ENCODE measurements around the gene CYP1A2.

DNA sequence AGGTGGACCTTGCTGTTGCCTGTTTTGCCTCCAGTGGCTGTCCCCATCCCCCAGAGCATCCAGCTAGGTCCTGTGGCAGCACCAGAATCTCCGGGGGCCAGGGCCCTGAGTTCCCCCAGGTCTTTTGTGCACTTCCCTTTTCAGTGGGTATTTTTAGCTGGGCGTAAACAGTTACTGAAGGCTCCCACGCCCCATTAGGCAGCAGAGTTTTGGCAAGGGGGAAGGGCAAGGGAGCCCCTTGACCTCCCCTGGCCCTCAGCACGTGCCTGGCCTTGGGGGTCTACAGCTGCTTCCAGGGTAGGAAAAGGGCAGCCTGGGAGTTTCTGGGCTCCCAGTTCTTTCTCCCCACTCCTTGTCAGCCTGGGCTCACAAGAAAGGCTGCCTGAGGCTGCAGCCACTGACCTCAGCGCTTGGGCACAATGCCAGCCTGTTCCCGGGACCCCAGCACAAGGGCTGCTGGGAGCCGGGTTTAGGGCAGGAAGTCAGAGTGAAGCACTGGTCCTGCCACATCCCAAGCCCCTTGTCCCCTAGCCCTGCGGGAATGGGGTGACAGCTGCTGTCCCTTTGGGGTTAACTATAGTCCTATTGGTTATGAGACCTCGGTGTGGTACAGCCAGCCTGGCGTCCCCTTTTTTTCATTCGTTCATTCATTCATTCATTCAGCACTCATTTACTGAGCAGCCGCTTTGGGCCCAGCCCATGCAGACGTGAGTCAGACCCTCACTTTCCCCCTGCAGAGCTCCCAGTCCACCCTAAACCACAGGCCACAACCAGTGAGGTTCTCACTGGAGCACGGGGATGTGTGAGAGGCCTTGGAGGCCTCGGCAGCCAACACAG lies 41.7 kb downstream of the CYP1A2 start:
- TF ChIP-seq, protein P1, sequence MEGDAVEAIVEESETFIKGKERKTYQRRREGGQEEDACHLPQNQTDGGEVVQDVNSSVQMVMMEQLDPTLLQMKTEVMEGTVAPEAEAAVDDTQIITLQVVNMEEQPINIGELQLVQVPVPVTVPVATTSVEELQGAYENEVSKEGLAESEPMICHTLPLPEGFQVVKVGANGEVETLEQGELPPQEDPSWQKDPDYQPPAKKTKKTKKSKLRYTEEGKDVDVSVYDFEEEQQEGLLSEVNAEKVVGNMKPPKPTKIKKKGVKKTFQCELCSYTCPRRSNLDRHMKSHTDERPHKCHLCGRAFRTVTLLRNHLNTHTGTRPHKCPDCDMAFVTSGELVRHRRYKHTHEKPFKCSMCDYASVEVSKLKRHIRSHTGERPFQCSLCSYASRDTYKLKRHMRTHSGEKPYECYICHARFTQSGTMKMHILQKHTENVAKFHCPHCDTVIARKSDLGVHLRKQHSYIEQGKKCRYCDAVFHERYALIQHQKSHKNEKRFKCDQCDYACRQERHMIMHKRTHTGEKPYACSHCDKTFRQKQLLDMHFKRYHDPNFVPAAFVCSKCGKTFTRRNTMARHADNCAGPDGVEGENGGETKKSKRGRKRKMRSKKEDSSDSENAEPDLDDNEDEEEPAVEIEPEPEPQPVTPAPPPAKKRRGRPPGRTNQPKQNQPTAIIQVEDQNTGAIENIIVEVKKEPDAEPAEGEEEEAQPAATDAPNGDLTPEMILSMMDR (conservative IDR thresholded peaks at IDR 0.05; ENCODE audit: low read length): no peak
- TF ChIP-seq EZH2phosphoT487 (IDR thresholded peaks at IDR 0.05; ENCODE audit: borderline replicate concordance, low read depth, low read length): no peak

Data from OCI-LY7 (cell line).